NCI-H345 (cell line): ENCODE results near the gene NRP2.

ENCODE experiments used
- DNase-seq: peaks from one replicate; lab custom pipeline; 2025; lab: John Stamatoyannopoulos, UW

Gene NRP2

GRCh38 chr2:205776139-205776538 is 93.8 kb downstream of the NRP2 start:
- DNase-seq, result no peak

GRCh38 chr2:205776720-205777119 is 94.4 kb downstream of the NRP2 start:
- peak; percentile 83 for DNase-seq

GRCh38 chr2:205778356-205778755 is 96.1 kb downstream of the NRP2 start:
- DNase-seq, result no peak

- no peak for DNase-seq
These were observed 98.3 kb downstream of the NRP2 start for GRCh38 chr2:205780645-205781044.

- DNase-seq, result peak; percentile 19
These were observed 99.1 kb downstream of the NRP2 start for GRCh38 chr2:205781244-205781931.

- no peak for DNase-seq
These were observed 100.6 kb downstream of the NRP2 start for GRCh38 chr2:205782941-205783340.

- no peak for DNase-seq
These were observed 101.7 kb downstream of the NRP2 start for GRCh38 chr2:205783872-205784499.

- peak; percentile 10 for DNase-seq
These were observed 103.4 kb downstream of the NRP2 start for GRCh38 chr2:205785507-205786260.

GRCh38 chr2:205786976-205787375 is 104.7 kb downstream of the NRP2 start:
- no peak for DNase-seq

GRCh38 chr2:205787761-205788160 is 105.5 kb downstream of the NRP2 start:
- DNase-seq, result no peak

- no peak for DNase-seq
These were observed 107.6 kb downstream of the NRP2 start for GRCh38 chr2:205789906-205790305.

- DNase-seq, result no peak
These were observed 110.6 kb downstream of the NRP2 start for GRCh38 chr2:205792908-205793307.

- no peak for DNase-seq
These were observed 114.6 kb downstream of the NRP2 start for GRCh38 chr2:205796805-205797313.

- no peak for DNase-seq
These were observed 115.6 kb downstream of the NRP2 start for GRCh38 chr2:205797866-205798265.

GRCh38 chr2:205800224-205800623 is 117.9 kb downstream of the NRP2 start:
- no peak for DNase-seq

- DNase-seq, result no peak
These were observed 118.5 kb downstream of the NRP2 start for GRCh38 chr2:205800773-205801172.

- no peak for DNase-seq
These were observed 119.8 kb downstream of the NRP2 start for GRCh38 chr2:205802065-205802464.

- DNase-seq, result no peak
These were observed 120.6 kb downstream of the NRP2 start for GRCh38 chr2:205802941-205803340.

- DNase-seq, result no peak
These were observed 121.2 kb downstream of the NRP2 start for GRCh38 chr2:205803500-205803899.

- no peak for DNase-seq
These were observed 122.8 kb downstream of the NRP2 start for GRCh38 chr2:205805136-205805535.

GRCh38 chr2:205806143-205806905 is 124.0 kb downstream of the NRP2 start:
- no peak for DNase-seq

- DNase-seq, result no peak
These were observed 124.9 kb downstream of the NRP2 start for GRCh38 chr2:205807229-205807628.
